HFFc6 (cell line): ENCODE results near the gene CAMSAP1. TPM values are rescaled to one million over a fixed set of nuclear protein-coding genes. Genes with fewer than 3 reads are reported as not detected.

Experiments
- DNase-seq: peaks from one replicate; pipeline ENCODE4 v3.0.0-alpha.2; 2018
- H3K27ac Mint-ChIP-seq: 2 replicates; pipeline ENCODE4 v1.8.0; 2020; ENCODE audit warnings: mild to moderate bottlenecking, mixed read lengths
- H3K27me3 Mint-ChIP-seq: 2 replicates; pipeline ENCODE4 v1.8.0; 2021; ENCODE audit warnings: mild to moderate bottlenecking, moderate library complexity, mixed read lengths; ENCODE audit not compliant: insufficient read depth
- H3K36me3 Mint-ChIP-seq: 2 replicates; pipeline ENCODE4 v1.8.0; 2021; ENCODE audit warnings: low read depth, mixed read lengths
- H3K4me1 Mint-ChIP-seq: 2 replicates; pipeline ENCODE4 v1.8.0; 2020; ENCODE audit warnings: low read depth, mixed read lengths
- H3K4me3 Mint-ChIP-seq: 2 replicates; pipeline ENCODE4 v1.8.0; 2020; ENCODE audit warnings: mild to moderate bottlenecking, moderate library complexity, mixed read lengths
- H3K9me3 Mint-ChIP-seq: 2 replicates; pipeline ENCODE4 v1.8.0; 2020; ENCODE audit warnings: mild to moderate bottlenecking, mixed read lengths
- total RNA-seq, 6 experiments: library from RNA; stranded (reverse); fragmentation: NEBNext Ultra II Directional; extraction: Animal tissue kit (Norgen Biotek cat#: 25700); gene quantifications; 2 replicates in 1 of 6; 3 replicates in 5 of 6; pipeline ENCODE4 v1.2.3, GENCODE V29; 2021
- TF ChIP-seq, protein P1 (sequence below): fragments of 200-600 bp; sonication (generic); IDR thresholded peaks from 2 replicates; pipeline ENCODE4 v1.5.0; 2021; ENCODE audit warnings: antibody characterized with exemption, mild to moderate bottlenecking

Gene CAMSAP1
- total RNA-seq, 6 experiments from 2014 or later: 14.9 to 22.8 (median 18.1) TPM

DNA sequence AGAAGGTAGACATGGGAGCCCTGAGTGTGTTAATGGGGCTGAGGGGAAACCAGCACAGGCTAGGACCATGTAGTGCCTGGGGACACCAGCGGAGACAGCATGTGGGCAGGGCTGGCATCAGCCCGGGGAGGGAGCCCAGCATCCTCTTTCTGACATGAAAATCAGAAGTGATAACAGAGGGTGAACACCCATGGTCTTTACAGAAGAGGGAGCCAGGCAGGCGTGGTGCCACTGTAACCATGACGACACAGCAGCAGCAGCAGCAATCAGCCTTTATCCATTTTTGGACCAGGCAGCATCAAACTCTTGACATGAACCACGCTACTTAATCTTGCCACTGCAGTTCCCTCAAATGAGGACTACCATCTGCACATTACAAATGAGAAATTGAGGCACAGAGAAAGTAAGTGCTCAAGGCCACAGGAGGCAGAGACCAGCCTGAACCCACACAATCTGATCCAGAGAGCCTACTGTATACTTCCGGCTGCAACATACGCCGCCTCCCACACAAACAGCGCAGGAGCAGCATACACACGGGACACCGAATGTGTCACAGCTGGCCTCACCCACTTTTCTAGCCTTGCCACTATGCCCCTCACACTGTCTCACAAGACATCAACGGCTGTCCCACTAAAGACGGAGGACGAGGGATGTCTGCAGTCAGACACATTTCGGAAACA is 23.8 kb downstream of the CAMSAP1 start:
- peak overlapping the region; percentile 72 for H3K27ac Mint-ChIP-seq
- no peaks in the 10 kb centered on the region for H3K36me3 Mint-ChIP-seq
- no peak overlapping the region for H3K4me3 Mint-ChIP-seq
- no peak for DNase-seq
- no peaks in the 10 kb centered on the region for H3K9me3 Mint-ChIP-seq
- peaks cover 62% of the 10 kb centered on the region for H3K4me1 Mint-ChIP-seq
- peaks cover 1% of the 10 kb centered on the region; the same call in 1 of the 2 replicates for H3K27me3 Mint-ChIP-seq
- TF ChIP-seq, protein P1, sequence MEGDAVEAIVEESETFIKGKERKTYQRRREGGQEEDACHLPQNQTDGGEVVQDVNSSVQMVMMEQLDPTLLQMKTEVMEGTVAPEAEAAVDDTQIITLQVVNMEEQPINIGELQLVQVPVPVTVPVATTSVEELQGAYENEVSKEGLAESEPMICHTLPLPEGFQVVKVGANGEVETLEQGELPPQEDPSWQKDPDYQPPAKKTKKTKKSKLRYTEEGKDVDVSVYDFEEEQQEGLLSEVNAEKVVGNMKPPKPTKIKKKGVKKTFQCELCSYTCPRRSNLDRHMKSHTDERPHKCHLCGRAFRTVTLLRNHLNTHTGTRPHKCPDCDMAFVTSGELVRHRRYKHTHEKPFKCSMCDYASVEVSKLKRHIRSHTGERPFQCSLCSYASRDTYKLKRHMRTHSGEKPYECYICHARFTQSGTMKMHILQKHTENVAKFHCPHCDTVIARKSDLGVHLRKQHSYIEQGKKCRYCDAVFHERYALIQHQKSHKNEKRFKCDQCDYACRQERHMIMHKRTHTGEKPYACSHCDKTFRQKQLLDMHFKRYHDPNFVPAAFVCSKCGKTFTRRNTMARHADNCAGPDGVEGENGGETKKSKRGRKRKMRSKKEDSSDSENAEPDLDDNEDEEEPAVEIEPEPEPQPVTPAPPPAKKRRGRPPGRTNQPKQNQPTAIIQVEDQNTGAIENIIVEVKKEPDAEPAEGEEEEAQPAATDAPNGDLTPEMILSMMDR: no peak

DNA sequence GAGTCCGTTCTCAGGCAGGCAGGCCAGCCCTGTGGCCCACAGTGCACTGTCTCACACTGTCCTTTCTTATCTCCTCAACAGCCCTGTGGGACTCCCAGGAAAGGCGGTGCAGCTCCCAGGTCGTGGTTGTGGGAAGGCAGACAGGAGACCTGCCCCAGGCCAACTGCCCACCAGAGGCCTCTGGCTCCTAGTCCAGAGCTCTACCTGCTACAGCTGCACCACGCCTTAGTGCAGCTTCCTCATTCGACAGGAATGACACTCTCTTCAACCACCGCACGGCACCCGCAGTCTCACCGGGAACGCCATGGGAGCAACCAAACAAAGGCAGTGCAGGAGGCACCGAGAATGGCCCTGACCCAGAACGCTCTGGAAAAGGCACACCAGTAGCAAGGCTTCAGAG is 25.3 kb downstream of the CAMSAP1 start:
- no peaks in the 10 kb centered on the region for H3K36me3 Mint-ChIP-seq
- DNase-seq: no peak
- peaks cover 57% of the 10 kb centered on the region for H3K4me1 Mint-ChIP-seq
- no peak overlapping the region for H3K4me3 Mint-ChIP-seq
- H3K9me3 Mint-ChIP-seq: no peaks in the 10 kb centered on the region
- TF ChIP-seq, protein P1: no peak
- H3K27me3 Mint-ChIP-seq: peaks cover 1% of the 10 kb centered on the region; the same call in 1 of the 2 replicates
- no peak overlapping the region for H3K27ac Mint-ChIP-seq

DNA sequence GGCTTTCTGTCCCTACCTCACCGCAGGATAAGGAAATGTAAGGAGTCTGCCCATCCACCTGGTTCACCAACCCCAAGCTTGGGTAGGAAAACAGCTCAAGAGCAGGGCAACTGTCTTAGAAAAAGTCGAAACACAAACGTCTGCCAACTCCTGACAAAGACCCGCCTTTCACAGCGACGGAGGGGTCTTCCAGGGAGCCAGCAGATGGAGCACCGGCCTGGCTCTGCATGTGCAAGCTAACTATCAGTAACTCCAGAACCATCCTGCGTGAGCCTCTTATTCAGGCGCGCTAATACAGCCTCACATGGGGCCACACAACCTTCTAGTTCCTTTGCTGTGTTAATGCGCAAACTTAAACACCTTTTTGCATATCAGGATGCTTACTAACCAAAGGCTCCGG is 26.9 kb downstream of the CAMSAP1 start:
- Mint-ChIP-seq H3K4me3 (no peak overlapping the region), H3K9me3 (no peaks in the 10 kb centered on the region), H3K36me3 (no peaks in the 10 kb centered on the region), H3K4me1 (peaks cover 41% of the 10 kb centered on the region), H3K27ac (no peak overlapping the region), H3K27me3 (peaks cover 1% of the 10 kb centered on the region; the same call in 1 of the 2 replicates)
- TF ChIP-seq, protein P1: no peak
- DNase-seq: no peak

DNA sequence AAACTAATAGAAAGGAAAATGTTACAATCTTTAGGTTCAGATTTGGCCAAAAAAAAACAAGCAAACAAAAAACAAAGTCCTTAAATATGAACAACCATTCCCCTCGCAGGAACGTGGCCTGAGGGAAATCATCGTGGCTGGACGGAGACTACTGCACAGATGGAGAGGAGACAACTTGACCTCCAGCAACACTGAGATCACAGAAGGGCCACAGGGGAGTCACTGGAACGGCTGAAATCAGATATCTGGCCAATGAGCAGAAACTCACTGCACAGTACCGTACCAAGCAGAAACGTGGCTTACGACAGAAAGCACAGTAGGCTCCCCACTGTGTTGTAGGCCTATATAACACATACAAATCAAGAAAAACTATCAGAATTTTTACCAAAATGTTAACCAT is 27.7 kb downstream of the CAMSAP1 start:
- no peak overlapping the region for H3K4me3 Mint-ChIP-seq
- peaks cover 33% of the 10 kb centered on the region for H3K4me1 Mint-ChIP-seq
- peaks cover 1% of the 10 kb centered on the region; the same call in 1 of the 2 replicates for H3K27me3 Mint-ChIP-seq
- H3K9me3 Mint-ChIP-seq: no peaks in the 10 kb centered on the region
- H3K27ac Mint-ChIP-seq: no peak overlapping the region
- TF ChIP-seq, protein P1: no peak
- H3K36me3 Mint-ChIP-seq: no peaks in the 10 kb centered on the region
- DNase-seq: no peak

DNA sequence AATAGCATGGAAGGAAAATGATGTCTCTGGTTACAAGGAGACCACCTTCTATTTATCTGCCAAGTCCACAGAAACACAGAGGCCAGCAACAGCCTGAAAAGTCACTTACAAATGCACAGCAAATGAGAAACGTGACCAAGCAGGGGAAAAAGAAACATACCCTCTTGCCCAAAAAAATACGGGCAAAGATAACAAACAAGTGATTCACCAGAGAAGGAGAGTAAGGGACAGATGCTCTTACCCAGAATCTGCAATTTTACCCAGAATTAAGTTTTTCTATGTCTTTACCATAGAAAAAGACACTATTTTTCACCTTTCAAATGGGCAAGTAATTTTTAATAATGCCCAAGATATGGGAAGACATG is 28.1 kb downstream of the CAMSAP1 start:
- Mint-ChIP-seq H3K9me3 (no peaks in the 10 kb centered on the region), H3K27ac (no peak overlapping the region), H3K4me3 (no peak overlapping the region), H3K4me1 (peaks cover 29% of the 10 kb centered on the region), H3K27me3 (peaks cover 1% of the 10 kb centered on the region; the same call in 1 of the 2 replicates), H3K36me3 (no peaks in the 10 kb centered on the region)
- TF ChIP-seq, protein P1: no peak
- DNase-seq: no peak
